Activated T-helper 1 cell treated with anti-CD3 and anti-CD28 coated beads, Interleukin-12 subunit alpha, Interleukin-12 subunit beta, Interleukin-2, Interleukin-4 antibody, amounts not matched to agents 30 ng/mL and 10 ng/mL and 1 ng/mL, durations not matched to agents 14 hours and 24 hours and 36 hours (primary cell): ENCODE data around the gene SRPK1. TPM values are rescaled to one million over a fixed set of nuclear protein-coding genes. Genes with fewer than 3 reads are reported as not detected.

ENCODE experiments used
- DNase-seq: peaks from one replicate; pipeline ENCODE4 v3.0.0; 2021; ENCODE audit warnings: low spot score
- H3K27ac Mint-ChIP-seq: one replicate; pipeline ENCODE4 v1.8.0; 2021; ENCODE audit warnings: mild to moderate bottlenecking, mixed read lengths
- H3K27me3 Mint-ChIP-seq: one replicate; pipeline ENCODE4 v1.8.0; 2022; ENCODE audit warnings: mild to moderate bottlenecking, moderate library complexity, mixed read lengths; ENCODE audit not compliant: insufficient read depth
- H3K36me3 Mint-ChIP-seq: one replicate; pipeline ENCODE4 v1.8.0; 2021; ENCODE audit warnings: low read depth, mixed read lengths
- H3K4me1 Mint-ChIP-seq: one replicate; pipeline ENCODE4 v1.8.0; 2021; ENCODE audit warnings: low read depth, mixed read lengths
- H3K4me3 Mint-ChIP-seq: one replicate; pipeline ENCODE4 v1.8.0; 2021; ENCODE audit warnings: mild to moderate bottlenecking, moderate library complexity, mixed read lengths
- H3K9me3 Mint-ChIP-seq: one replicate; pipeline ENCODE4 v1.8.0; 2021; ENCODE audit warnings: mixed read lengths
- intact Hi-C: fragments of 100-400 bp; cut with micrococcal nuclease; formaldehyde crosslinking; loops from one replicate; pipeline ENCODE4 v1.15.1; 2024
- total RNA-seq: library from RNA; stranded (reverse); gene quantifications from 2 replicates; pipeline ENCODE4 v1.2.3, GENCODE V29; 2022

SRPK1 gene
- total RNA-seq, 1 donor from 2014 or later = 149 TPM

DNA sequence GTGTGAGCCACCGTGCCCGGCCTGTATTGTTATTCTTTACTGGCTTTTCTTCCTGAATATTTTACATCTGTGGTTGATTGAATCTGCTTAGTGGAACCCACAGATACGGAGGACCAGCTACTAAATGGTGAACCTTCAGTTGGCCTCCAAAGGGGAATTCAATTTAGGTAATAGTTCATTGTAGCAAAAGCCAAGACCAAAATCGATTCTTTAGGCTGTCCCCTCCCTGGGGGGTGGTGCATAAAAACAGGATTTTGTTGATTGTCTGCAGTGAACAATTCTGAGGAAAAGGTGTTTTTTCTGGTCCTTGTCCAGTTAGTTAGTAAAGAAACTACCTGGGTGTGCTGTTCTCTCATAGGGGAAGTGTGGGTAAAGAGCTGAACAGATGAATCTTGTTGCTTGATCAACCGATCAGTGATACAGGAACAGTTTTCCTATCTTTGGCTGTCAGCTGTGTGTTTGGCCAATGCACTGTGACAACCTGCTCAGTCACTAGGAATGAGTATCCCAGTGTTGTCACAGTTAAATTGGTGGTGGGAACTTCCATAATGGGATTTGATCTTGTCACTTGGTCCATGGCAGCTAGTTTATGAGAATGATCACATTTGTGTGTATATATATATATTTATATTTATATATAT is 96.2 kb downstream of the SRPK1 start:
- H3K36me3 Mint-ChIP-seq = peaks cover under 1% of the 10 kb centered on the region
- intact Hi-C loops = no loop called here
- no peak overlapping the region for H3K27ac Mint-ChIP-seq
- DNase-seq = no peak
- no peaks in the 10 kb centered on the region for H3K4me1 Mint-ChIP-seq
- H3K9me3 Mint-ChIP-seq = peaks cover 5% of the 10 kb centered on the region
- H3K27me3 Mint-ChIP-seq = no peaks in the 10 kb centered on the region
- no peak overlapping the region for H3K4me3 Mint-ChIP-seq

DNA sequence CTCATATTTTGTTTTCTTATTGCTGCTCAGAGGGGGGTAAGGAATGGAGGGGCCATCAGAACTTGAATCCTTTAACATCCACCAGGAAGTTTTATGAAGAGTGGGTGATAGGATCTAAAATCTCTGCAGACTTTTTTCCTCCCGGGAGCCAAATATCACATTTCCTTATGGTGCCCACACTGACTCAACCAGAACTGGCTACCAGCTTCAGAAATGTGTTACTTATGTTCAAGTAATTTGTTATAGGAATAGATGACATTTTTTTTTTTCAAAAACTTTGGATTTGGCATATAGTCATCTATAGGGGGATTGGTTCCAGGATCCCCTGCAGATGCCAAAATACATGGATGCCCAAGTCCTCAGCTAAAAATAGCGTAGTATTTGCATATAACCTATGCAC is 97.3 kb downstream of the SRPK1 start:
- no peak overlapping the region for H3K27ac Mint-ChIP-seq
- intact Hi-C loops = no loop called here
- H3K27me3 Mint-ChIP-seq = no peaks in the 10 kb centered on the region
- no peak overlapping the region for H3K4me3 Mint-ChIP-seq
- no peaks in the 10 kb centered on the region for H3K4me1 Mint-ChIP-seq
- no peaks in the 10 kb centered on the region for H3K9me3 Mint-ChIP-seq
- no peaks in the 10 kb centered on the region for H3K36me3 Mint-ChIP-seq
- DNase-seq = no peak

GRCh38 chr6:35817515-35817914 is 103.4 kb downstream of the SRPK1 start:
- Mint-ChIP-seq H3K4me1 (no peaks in the 10 kb centered on the region), H3K36me3 (no peaks in the 10 kb centered on the region), H3K27me3 (peaks cover 2% of the 10 kb centered on the region), H3K4me3 (no peak overlapping the region), H3K27ac (no peak overlapping the region), H3K9me3 (no peaks in the 10 kb centered on the region)
- DNase-seq = no peak
- intact Hi-C loops = no loop called here

- Mint-ChIP-seq H3K9me3 (no peaks in the 10 kb centered on the region), H3K27ac (no peak overlapping the region), H3K27me3 (no peaks in the 10 kb centered on the region), H3K4me3 (no peak overlapping the region), H3K36me3 (no peaks in the 10 kb centered on the region), H3K4me1 (no peaks in the 10 kb centered on the region)
- DNase-seq = no peak
- intact Hi-C loops = no loop called here
Measured at GRCh38 chr6:35811699-35811995, 109.3 kb downstream of the SRPK1 start.

DNA sequence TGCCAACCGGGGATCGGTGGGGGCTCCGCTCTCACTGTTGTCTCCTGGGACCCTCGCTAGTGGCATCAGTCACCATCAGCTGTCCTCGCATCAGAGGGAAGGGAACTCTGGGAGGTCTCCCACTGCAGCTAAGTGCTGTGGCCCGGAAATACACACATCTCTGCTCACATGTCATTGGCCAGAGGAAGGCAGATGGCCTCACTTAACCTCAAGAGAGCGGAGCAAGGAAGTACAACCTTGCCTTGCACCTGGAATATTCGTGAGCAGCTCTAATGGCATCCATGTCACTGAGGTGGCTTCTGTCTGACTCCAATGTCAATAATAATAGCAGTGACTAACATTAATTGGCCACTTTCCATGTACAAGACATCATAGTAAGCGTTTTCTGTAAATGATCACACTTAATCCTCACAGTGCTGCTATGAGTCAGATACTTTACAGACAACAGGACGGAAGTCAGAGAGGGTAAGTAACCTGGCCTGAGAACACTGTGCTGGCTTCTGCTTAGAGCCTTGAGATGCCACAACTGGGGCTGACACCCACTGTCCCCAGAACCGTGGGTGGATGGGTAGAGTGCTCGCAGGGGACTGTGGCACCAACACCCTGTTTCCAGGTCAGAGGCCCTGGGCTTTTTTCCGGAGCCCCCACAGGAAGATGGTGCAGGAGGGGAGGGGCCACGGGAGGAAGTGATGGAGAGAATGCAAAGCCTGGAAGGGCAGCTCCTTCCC is 109.8 kb downstream of the SRPK1 start:
- Mint-ChIP-seq H3K4me1 (no peaks in the 10 kb centered on the region), H3K27ac (no peak overlapping the region), H3K9me3 (no peaks in the 10 kb centered on the region), H3K27me3 (no peaks in the 10 kb centered on the region), H3K36me3 (no peaks in the 10 kb centered on the region), H3K4me3 (no peak overlapping the region)
- no peak for DNase-seq
- intact Hi-C loops = no loop called here

GRCh38 chr6:35809809-35810208 is 111.1 kb downstream of the SRPK1 start:
- Mint-ChIP-seq H3K27me3 (peaks cover 2% of the 10 kb centered on the region), H3K9me3 (no peaks in the 10 kb centered on the region), H3K27ac (no peak overlapping the region), H3K4me1 (no peaks in the 10 kb centered on the region), H3K36me3 (no peaks in the 10 kb centered on the region), H3K4me3 (no peak overlapping the region)
- intact Hi-C loops = no loop called here
- no peak for DNase-seq

- intact Hi-C loops = no loop called here
Measured at GRCh38 chr6:35808688-35809087, 112.2 kb downstream of the SRPK1 start.

DNA sequence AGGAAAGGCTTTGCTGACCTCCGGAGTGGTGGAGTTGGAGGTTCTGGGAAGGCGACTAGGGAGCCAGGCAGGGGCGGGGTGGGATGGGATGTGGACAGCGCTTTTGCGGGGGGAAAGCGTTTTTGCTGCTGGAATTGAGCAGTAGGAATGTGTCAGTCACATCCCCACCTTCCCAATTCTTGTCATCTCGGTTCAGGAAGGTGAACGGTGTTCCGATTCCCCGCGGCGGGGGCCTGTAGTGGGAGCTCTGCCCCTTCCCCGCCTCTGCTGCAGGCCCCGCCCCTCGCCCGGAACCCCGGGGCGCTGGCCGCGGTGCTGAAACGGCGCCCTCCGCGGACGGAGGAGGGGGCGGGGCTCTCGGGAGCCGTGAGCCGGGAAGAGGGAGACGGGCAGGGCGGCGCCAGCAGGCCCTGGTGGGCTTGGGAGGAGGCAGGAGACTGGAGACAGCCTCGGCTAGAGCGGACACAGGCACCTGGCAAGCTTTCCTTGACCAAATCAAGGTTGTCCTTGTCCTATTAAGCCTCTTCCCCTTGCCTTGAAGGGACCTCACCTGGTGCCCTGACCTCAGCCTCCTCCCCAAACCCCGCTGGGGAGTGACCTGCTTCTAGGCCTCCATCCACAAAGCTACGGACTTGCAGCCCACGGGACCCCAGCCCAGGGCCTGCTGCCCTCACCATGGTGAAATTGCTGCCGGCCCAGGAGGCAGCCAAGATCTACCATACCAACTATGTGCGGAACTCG is 115.7 kb downstream of the SRPK1 start, which contains the start of gene LHFPL5:
TSS of gene LHFPL5 (plus strand) at position 357 of the 741 bp plus-strand sequence. CDS start at position 676, 319 bp downstream.
- DNase-seq = peak; percentile 62
- H3K27ac Mint-ChIP-seq = no peak within 1 kb of the TSS
- H3K4me1 Mint-ChIP-seq = no peaks in the 10 kb centered on the region
- H3K36me3 Mint-ChIP-seq = no peaks in the 10 kb centered on the region
- no peaks in the 10 kb centered on the region for H3K9me3 Mint-ChIP-seq
- intact Hi-C loops = loop anchor here (1.0 kb wide), 2 partner anchors 115 to 222 kb away; partner anchors contain the start of gene MAPK14
- H3K4me3 Mint-ChIP-seq = no peak within 1 kb of the TSS
- H3K27me3 Mint-ChIP-seq = peaks cover 3% of the 10 kb centered on the region

More at GRCh38 chr6:35808688-35809087, 112.2 kb downstream of the SRPK1 start:
- no peak overlapping the region for H3K4me3 Mint-ChIP-seq
- H3K4me1 Mint-ChIP-seq = no peaks in the 10 kb centered on the region
- no peaks in the 10 kb centered on the region for H3K9me3 Mint-ChIP-seq
- H3K27me3 Mint-ChIP-seq = peaks cover 3% of the 10 kb centered on the region
- H3K36me3 Mint-ChIP-seq = no peaks in the 10 kb centered on the region
- H3K27ac Mint-ChIP-seq = no peak overlapping the region
- DNase-seq = no peak

- Mint-ChIP-seq H3K9me3 (no peaks in the 10 kb centered on the region), H3K36me3 (no peaks in the 10 kb centered on the region)
Measured at GRCh38 chr6:35801148-35801547, 119.8 kb downstream of the SRPK1 start.

DNA sequence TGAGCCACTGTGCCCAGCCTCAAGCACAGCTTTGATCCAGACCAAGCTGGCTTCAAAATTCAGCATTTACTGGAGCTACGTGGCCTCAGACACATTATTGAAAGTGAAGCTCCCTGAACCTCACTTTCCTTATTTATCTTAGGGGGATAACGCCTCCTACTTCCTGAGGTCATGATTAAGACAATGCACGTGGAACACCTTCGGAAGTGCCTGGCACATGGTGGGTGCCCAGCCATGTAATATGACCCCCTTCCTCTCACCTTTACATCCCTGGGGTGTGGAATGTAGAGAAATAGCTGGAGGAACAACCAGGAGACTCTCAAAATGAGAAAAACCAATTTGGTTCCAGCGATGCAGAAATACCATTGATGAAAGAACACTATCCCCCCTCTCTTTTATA is 122.2 kb downstream of the SRPK1 start:
- Mint-ChIP-seq H3K27ac (no peak overlapping the region), H3K9me3 (no peaks in the 10 kb centered on the region), H3K4me3 (no peak overlapping the region), H3K36me3 (no peaks in the 10 kb centered on the region), H3K27me3 (peaks cover 7% of the 10 kb centered on the region), H3K4me1 (no peaks in the 10 kb centered on the region)
- DNase-seq = no peak
- intact Hi-C loops = no loop called here

More at GRCh38 chr6:35801148-35801547, 119.8 kb downstream of the SRPK1 start:
- no peak for DNase-seq
- H3K27ac Mint-ChIP-seq = no peak overlapping the region
- no peak overlapping the region for H3K4me3 Mint-ChIP-seq
- peaks cover 10% of the 10 kb centered on the region for H3K27me3 Mint-ChIP-seq
- intact Hi-C loops = no loop called here
- H3K4me1 Mint-ChIP-seq = no peaks in the 10 kb centered on the region

DNA sequence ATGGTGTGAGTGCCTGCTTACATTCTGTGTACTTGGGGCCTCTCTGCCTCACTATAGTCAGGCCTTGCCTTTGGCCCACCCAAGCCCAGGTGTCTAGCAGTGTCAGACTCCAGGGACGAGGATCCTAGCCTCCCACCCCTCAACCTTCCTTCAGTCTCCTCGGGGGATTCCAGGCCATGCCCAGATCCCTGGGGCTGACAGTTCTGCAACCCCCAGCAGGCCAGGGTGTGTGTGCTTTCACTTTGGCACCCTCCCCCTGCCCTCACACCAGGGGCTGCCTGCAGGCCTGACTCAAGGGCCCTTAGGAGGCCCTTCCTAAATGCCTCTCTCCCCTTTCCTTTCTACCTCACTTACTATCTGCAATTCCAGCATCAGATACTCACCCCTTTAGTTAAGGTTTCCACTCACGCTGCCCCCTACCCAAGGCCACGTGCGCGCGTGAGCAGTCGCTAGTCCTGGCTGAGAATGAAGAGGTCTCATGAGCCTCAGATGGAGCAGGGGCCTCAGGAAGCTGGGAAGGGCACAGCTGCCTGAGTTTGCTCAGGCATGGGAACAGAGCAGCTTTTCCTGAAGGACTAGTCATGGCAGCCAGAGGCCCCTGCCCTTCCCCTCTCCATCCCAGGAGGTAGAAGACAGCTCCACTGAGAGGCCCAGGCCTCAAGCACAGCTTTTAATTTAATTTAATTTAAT is 122.9 kb downstream of the SRPK1 start:
- no peaks in the 10 kb centered on the region for H3K4me1 Mint-ChIP-seq
- H3K27ac Mint-ChIP-seq = no peak overlapping the region
- no peak for DNase-seq
- no peaks in the 10 kb centered on the region for H3K36me3 Mint-ChIP-seq
- intact Hi-C loops = no loop called here
- peaks cover 7% of the 10 kb centered on the region for H3K27me3 Mint-ChIP-seq
- H3K4me3 Mint-ChIP-seq = no peak overlapping the region
- H3K9me3 Mint-ChIP-seq = no peaks in the 10 kb centered on the region

DNA sequence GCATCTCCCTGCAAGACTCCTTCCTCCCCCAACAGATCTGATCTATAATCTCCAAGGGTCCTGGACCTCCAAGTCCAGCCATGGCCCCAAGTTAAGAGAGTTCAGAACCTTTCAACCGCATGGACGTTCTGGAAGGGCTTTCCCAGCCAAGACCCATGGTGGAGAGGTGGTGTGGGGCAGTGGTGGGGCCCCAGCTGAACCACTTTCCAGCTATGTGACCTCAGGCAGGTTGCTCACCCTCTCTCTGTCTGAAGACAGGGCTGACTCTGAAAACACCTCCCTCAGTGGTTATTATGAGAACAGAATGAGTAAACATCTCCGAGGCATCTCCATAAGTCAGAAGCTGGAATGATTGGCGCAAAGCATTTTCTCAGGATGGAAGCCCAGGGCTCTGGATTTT is 124.7 kb downstream of the SRPK1 start:
- intact Hi-C loops = no loop called here
- Mint-ChIP-seq H3K4me3 (no peak overlapping the region), H3K27me3 (peaks cover 7% of the 10 kb centered on the region), H3K9me3 (no peaks in the 10 kb centered on the region), H3K36me3 (no peaks in the 10 kb centered on the region), H3K27ac (no peak overlapping the region), H3K4me1 (no peaks in the 10 kb centered on the region)
- no peak for DNase-seq
